22Rv1 (cell line): ENCODE results near the gene CFAP45.

ENCODE experiments used
- H3K27ac ChIP-seq: fragments of 450-650 bp; 2 replicates; pipeline ENCODE4 v1.5.1; 2017
- ZFX ChIP-seq: fragments of 450-650 bp; IDR thresholded peaks from 2 replicates; pipeline ENCODE4 v1.6.1; 2017; ENCODE audit warnings: antibody characterized with exemption, borderline replicate concordance
- TF ChIP-seq, protein P1 (sequence below): fragments of 450-650 bp; IDR thresholded peaks from 2 replicates; pipeline ENCODE4 v1.5.1; 2017; ENCODE audit warnings: mild to moderate bottlenecking

CFAP45 gene

DNA sequence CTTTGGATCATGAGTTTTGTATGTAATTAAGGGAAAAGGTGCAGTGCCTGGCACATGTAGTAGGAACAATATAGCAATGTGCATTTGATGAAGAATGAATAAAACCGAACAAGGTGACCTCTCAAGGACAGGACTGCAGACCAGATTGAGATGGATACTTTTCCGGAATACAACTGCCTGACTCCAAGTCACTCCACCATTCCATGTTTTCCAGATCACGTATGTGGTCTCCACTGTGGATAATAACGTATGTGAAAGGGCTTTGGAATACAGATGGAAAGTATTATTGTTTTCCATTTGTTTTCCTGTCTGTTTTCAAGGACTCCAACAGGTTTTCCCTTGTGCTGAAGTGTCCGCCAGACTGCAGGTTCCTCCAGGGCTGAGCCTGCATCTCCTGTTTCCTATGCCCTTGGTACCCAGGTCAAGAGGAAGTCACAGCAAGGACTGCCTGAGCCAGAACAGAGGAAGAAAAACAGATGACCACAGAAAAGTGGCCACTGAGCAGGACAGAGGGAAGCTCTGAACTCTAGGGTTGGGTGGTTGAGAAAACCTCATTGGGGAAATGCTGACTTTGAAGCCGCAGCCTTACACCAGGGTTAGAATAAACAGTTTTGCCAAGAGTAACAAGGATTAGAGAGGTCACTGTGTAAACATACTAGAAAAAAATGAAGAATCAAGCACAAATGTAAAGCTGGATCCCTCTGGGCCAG, 4.0 kb downstream of the CFAP45 start:
- no peak overlapping the region for H3K27ac ChIP-seq
- TF ChIP-seq ZFX, result no peak
- TF ChIP-seq, protein P1, sequence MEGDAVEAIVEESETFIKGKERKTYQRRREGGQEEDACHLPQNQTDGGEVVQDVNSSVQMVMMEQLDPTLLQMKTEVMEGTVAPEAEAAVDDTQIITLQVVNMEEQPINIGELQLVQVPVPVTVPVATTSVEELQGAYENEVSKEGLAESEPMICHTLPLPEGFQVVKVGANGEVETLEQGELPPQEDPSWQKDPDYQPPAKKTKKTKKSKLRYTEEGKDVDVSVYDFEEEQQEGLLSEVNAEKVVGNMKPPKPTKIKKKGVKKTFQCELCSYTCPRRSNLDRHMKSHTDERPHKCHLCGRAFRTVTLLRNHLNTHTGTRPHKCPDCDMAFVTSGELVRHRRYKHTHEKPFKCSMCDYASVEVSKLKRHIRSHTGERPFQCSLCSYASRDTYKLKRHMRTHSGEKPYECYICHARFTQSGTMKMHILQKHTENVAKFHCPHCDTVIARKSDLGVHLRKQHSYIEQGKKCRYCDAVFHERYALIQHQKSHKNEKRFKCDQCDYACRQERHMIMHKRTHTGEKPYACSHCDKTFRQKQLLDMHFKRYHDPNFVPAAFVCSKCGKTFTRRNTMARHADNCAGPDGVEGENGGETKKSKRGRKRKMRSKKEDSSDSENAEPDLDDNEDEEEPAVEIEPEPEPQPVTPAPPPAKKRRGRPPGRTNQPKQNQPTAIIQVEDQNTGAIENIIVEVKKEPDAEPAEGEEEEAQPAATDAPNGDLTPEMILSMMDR, result no peak

DNA sequence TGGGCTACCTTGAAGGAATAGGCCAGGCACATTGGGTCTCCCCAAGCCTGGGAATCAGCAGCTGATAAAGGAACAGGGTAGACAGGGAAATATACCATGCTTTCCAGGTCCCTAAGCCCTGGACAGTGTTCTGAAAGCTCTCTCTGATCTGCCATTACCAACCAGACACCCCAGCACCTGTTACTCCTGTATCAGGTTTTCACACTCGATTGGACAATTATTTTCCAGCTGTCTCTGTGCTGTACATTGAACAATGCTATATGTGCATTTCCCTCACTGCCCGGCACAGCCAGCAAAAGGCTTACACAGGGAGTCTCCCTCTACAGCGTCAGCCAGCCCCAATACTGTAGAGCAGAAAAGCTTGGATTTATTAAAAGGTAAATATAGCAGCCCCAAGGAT, 4.7 kb downstream of the CFAP45 start:
- no peak overlapping the region for H3K27ac ChIP-seq
- TF ChIP-seq, protein P1, result no peak
- TF ChIP-seq ZFX, result no peak

DNA sequence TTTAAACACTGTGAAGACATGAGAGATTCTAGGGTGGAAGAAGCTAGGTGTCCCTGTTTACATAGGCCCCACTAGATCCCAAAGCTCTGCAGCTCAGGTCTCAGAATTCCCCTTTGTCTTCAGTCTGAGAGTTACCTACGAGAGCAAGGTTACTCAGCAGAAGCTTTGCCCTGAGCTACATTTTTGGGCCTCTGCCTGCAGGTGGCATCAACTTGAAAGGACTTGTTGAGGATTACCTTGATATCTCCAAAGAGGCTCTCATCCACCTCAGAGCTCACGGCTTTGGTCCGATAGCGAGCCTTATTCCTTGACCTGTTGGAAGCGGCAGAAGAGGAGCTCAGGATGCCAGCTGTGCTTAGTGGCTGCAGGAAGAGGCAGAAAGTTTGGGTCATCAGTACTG, 7.0 kb downstream of the CFAP45 start:
- TF ChIP-seq ZFX, result no peak
- TF ChIP-seq, protein P1, result peak; percentile 15; the same call in 1 of the 2 replicates
- H3K27ac ChIP-seq, result no peak overlapping the region

DNA sequence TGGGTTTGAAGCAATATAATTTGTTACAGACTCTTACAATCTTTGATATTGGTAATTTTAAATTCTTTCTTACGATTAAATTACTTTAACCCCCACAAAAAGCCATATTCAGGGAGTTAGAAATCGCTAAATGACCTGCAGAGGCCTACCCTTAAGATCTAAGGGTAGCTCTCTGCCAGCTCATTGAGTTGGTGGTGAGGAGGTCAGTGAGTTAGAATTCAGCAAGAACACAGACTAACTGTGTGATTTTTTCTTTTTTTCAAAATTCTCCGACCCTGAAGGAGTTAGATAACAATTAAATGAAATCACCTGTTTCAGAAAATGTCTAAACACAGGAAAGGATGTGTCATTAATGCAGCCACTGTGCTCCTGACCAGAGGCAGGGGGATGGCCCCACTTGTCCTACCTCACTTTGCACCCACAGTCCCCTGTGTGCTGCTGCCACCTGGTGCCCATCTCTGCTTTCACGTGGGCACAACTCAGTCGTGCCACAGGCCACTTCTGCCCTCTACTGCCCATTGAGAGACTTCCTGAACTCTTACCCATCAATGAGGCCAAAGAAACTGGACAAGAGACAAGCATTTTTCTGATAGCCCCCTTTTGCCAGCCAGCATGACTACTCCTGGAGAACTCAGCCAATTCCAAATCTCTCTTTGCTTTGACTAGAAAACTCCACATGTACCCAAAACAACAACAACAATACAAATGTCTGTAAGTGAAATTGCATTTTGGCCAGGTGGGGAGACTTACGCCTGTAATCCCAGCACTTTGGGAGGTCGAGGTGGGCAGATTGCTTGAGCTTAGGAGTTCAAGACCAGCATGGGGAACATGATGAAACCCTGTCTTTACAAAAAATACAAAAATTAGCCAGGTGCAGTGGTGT, 8.4 kb downstream of the CFAP45 start:
- TF ChIP-seq ZFX, result no peak
- TF ChIP-seq, protein P1, result peak; percentile 100
- no peak overlapping the region for H3K27ac ChIP-seq

DNA sequence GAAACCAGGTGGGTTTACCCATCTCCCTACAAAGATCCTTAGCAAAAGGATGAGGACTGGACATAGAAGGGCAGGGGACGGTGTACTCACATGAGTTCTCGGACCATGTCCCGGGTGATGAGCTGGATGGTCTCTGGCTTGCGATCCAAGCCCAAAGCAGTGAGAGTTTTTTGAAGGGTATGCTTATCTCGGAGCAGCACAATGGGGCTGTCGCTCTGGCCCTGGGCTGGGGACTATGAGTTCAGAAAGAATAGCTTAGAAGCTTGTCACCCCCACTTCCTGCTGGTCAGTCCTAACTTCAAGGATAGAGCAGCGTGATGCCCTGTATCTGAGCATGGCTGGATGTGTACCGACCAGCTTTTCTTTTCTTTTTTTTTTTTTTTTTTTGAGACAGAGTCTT, 9.6 kb downstream of the CFAP45 start:
- no peak overlapping the region for H3K27ac ChIP-seq

DNA sequence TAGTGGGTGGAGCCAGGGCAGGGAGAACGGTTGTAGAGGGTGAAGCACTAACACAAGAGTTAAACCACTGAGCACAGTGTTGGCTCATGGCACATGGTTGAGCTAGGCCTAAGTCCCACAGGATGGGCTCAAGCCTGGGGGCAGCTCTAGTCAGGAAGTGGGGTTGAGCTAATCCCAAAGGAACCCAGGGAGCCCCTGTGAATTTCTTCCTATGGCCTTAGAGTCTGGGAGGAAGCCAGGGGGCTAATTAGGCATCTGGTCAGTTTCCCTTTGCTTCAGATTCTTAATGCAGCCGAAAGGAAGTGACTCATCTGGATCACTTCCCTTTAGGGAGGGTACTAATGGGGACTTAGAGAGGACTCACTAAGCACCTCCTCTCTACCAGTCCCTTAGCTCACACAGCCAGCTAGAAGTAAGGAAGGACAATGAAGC, 10.1 kb downstream of the CFAP45 start:
- TF ChIP-seq, protein P1, result no peak
- no peak for TF ChIP-seq ZFX
- no peak overlapping the region for H3K27ac ChIP-seq

More for the DNA sequence above, 9.6 kb downstream of the CFAP45 start:
- TF ChIP-seq, protein P1, result no peak
- TF ChIP-seq ZFX, result no peak

DNA sequence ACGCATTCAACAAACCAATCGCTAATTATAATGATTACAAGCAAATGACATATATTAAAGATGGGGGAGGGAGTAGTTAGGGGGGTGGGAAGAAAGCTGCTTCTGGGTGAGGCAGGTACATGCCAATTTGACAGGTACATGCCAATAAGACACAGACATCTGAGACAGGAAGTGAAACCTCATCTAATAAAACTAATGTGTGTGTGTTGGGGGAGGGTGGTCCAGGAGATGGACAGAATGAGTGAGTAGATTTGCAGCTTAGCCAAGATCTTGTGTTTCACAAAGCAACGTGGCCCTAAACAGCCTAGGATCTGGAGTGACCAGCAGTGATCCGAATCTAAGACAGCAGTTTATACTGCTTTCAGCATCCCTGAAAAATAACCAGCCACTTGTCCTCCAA, 10.8 kb downstream of the CFAP45 start:
- no peak overlapping the region for H3K27ac ChIP-seq
- TF ChIP-seq, protein P1, result no peak
- no peak for TF ChIP-seq ZFX
